SK-N-MC (cell line): ENCODE results near the gene COL4A4.

ENCODE experiments used
- EZH2 ChIP-seq: fragments of 200-600 bp; sonication (generic); IDR thresholded peaks from one replicate; pipeline ENCODE4 v1.6.1; 2017; ENCODE audit warnings: antibody characterized with exemption
- FOXP2 ChIP-seq: optimal IDR thresholded peaks from 2 replicates; pipeline ENCODE3; 2011; ENCODE audit warnings: mild to moderate bottlenecking, moderate library complexity; ENCODE audit not compliant: insufficient read depth; ENCODE audit errors: extremely low read length, control extremely low read depth
- POLR2AphosphoS5 ChIP-seq: IDR thresholded peaks from 2 replicates; pipeline ENCODE4 v1.6.1; 2012; ENCODE audit warnings: mild to moderate bottlenecking, low read depth, low read length, borderline replicate concordance

- TF ChIP-seq EZH2 (no peak), POLR2AphosphoS5 (no peak), FOXP2 (no peak)
These were observed 22.7 kb downstream of the COL4A4 start for GRCh38 chr2:227141301-227141700.
